AG10803 (cell line): Measurements from ENCODE around the gene ADARB2.

ENCODE experiments used
- DNase-seq: peaks from one replicate; pipeline ENCODE4 v3.0.0; 2010; ENCODE audit warnings: low read depth
- H3K4me3 ChIP-seq: 2 replicates; pipeline ENCODE4 v1.5.1; 2011; ENCODE audit warnings: mild to moderate bottlenecking, low read length, control low read depth
- TF ChIP-seq, protein P1 (sequence below): conservative IDR thresholded peaks from 2 replicates; pipeline ENCODE4 v1.5.1; 2011; ENCODE audit warnings: mild to moderate bottlenecking, low read length, control low read depth, inconsistent platforms

Gene ADARB2

DNA sequence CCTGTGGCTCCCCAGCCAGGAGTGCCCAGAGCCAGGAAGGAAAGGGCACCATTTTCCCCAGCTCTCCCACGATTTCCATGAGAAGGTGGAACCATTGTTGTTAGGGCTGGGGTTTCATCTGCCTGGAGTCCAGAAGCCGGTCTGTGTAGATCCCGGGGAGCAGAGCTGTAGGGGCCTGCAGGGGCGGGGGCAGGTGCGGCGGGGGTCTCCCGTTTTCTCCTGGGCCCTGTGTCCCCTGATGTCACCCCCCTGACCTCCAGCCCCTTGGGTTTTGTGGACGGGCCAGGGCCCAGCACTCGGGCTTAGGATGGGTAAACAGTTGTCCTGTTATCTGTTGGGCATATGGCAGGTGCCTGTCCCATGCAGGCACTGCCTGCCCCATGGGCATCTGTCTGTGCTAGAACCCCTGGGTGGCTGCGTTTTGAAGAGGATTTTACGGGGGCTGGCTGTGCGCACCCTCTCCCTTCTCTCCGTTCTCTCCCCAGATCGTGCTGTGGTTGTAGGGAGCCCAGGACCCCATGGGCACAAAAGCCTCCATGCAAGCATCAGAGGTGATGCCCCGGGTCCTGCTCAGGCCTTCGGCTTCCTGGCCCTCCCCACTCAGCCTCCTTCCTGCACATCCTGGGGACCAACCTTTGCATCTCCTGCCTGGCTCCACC lies 522.3 kb downstream of the ADARB2 start:
- TF ChIP-seq, protein P1, sequence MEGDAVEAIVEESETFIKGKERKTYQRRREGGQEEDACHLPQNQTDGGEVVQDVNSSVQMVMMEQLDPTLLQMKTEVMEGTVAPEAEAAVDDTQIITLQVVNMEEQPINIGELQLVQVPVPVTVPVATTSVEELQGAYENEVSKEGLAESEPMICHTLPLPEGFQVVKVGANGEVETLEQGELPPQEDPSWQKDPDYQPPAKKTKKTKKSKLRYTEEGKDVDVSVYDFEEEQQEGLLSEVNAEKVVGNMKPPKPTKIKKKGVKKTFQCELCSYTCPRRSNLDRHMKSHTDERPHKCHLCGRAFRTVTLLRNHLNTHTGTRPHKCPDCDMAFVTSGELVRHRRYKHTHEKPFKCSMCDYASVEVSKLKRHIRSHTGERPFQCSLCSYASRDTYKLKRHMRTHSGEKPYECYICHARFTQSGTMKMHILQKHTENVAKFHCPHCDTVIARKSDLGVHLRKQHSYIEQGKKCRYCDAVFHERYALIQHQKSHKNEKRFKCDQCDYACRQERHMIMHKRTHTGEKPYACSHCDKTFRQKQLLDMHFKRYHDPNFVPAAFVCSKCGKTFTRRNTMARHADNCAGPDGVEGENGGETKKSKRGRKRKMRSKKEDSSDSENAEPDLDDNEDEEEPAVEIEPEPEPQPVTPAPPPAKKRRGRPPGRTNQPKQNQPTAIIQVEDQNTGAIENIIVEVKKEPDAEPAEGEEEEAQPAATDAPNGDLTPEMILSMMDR, result no peak
- H3K4me3 ChIP-seq, result no peak overlapping the region
- no peak for DNase-seq

DNA sequence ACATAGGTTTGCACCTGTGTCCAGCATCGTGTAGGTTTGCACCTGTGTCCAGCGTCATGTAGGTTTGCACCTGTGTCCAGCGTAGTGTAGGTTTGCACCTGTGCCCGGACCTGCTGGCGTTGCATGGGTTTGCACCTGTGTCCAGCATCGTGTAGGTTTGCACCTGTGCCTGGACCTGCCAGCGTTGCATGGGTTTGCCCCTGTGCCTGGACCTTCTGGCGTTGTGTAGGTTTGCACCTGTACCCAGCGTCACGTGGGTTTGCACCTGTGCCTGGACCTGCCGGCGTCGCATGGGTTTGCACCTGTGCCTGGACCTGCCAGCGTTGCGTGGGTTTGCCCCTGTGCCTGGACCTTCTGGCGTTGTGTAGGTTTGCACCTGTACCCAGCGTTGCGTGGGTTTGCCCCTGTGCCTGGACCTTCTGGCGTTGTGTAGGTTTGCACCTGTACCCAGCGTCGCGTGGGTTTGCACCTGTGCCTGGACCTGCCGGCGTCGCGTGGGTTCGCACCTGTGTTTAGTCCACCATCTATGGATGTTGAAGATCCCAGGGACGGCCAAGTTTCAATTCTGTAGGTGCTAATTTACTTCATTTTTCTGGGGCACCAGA lies 523.2 kb downstream of the ADARB2 start:
- TF ChIP-seq, protein P1, result no peak
- DNase-seq, result no peak
- H3K4me3 ChIP-seq, result no peak overlapping the region

DNA sequence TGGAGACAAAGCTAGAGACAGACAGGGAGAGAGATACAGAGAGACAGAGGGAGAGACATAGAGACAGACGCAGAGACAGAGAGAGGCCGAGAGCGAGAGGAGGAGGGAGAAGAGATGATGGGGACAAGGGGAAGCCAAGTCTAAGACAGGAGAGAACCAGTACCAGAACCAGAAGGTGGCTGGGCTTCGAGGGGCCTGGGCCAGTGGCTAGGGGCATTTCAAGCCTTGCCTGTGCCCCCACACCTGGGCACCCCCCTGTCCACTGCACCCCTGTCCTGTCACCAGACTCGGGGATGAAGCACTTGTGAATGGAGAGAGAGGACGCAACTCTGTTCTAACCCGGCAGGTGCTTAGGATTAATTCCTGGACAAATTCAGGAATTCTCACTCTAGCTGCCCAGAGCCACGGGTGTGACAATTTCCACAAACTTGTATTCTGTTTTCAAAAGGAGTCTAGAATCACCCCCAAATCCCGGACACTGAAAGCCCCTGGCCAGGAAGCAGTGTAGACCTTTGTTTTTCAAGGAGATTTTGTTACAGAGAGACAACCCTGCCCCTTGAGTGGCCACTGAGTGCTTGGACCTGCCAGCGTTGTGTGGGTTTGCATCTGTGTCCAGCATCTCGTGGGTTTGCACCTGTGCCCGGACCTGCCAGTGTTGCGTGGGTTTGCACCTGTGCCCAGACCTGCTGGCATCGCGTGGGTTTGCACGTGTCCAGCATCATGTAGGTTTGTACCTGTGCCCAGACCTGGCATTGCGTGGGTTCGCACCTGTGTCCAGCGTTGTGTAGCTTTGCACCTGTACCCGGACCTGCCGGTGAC lies 523.9 kb downstream of the ADARB2 start:
- no peak for DNase-seq
- H3K4me3 ChIP-seq, result no peak overlapping the region
- TF ChIP-seq, protein P1, result no peak

DNA sequence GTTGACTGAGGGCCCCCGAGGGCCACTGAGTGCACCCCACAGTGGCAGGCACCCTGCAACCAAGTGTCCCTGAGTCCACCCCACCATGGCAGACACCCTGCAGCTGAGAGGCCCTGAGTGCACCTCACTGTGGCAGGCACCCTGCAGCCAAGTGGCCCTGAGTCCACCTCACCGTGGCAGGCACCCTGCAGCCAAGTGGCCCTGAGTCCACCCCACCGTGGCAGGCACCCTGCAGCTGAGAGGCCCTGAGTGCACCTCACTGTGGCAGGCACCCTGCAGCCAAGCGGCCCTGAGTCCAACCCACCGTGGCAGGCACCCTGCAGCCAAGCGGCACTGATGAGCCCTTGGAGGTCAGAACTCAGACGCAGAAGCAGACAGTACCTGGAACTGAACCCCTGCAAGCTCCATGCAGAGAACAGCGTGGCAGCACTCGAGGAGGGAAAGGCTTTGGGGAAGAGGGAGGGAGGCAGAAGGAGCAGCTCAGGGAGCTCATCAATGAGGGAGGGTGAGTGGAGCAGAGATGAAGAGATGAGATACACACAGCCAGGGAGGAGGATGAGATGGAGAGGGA lies 524.7 kb downstream of the ADARB2 start:
- H3K4me3 ChIP-seq, result no peak overlapping the region
- DNase-seq, result no peak
- TF ChIP-seq, protein P1, result no peak

DNA sequence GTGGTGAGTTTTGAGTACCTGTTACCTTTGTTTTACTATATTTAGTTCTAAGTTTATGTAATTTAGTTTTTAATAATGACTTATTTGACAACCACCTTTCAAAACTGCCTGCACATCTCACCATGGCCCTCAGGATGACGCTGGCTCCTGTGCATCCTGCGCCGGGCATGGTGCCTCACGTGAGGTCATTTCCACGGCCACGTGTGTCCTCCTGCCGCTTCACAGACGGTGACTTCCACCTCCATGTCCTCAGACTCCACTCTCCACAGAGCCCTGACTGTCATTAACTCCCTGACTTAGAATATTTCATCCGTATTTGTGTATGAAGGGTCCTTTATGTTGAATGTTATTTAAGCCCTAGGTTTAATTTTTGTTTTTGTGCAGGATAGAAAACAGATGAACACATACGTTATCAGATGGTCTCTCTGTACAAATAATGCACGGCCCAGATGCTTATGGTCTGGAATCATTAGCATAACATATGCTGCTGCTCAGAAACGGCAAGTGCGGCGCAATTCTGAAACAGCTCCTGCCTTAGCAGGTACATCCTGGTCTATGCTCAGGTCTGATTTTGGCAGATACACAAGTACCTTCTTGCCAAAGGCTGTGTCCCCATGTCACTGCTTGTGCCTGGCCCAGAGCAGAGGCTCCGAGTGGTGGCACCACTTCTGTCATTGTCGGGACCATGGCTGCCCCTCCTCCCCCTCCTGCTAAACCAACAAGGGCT lies 525.3 kb downstream of the ADARB2 start:
- no peak for DNase-seq
- TF ChIP-seq, protein P1, result no peak

DNA sequence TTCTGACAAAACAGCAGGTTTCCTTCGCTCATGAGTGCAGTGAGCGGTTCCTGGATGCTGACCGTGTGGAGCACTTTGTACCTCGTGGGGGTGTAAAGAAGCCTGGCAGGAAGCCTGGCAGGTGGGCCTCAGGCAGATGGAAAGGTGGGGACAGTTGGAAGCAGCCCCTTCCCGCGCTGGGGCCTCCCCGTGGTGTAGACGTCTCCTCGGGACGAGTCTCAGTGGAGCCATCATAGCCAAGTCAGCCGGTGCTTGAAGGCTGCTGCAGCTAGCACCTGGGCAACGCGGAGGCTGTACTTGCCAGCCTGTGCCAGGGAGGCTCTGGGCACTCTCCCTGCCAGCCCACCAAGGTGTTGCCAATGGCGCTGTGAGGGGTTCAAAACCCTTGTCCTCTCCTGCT lies 526.7 kb downstream of the ADARB2 start:
- no peak overlapping the region for H3K4me3 ChIP-seq
- no peak for DNase-seq
- TF ChIP-seq, protein P1, result no peak

More for the DNA sequence above, 525.3 kb downstream of the ADARB2 start:
- no peak overlapping the region for H3K4me3 ChIP-seq
